Non-pigmented ciliary epithelial cell (primary cell): ENCODE results near the gene CBARP.

Experiments used
- DNase-seq: peaks from one replicate; pipeline ENCODE4 v3.0.0-alpha.2; 2010; ENCODE audit warnings: low read depth

CBARP gene

DNA sequence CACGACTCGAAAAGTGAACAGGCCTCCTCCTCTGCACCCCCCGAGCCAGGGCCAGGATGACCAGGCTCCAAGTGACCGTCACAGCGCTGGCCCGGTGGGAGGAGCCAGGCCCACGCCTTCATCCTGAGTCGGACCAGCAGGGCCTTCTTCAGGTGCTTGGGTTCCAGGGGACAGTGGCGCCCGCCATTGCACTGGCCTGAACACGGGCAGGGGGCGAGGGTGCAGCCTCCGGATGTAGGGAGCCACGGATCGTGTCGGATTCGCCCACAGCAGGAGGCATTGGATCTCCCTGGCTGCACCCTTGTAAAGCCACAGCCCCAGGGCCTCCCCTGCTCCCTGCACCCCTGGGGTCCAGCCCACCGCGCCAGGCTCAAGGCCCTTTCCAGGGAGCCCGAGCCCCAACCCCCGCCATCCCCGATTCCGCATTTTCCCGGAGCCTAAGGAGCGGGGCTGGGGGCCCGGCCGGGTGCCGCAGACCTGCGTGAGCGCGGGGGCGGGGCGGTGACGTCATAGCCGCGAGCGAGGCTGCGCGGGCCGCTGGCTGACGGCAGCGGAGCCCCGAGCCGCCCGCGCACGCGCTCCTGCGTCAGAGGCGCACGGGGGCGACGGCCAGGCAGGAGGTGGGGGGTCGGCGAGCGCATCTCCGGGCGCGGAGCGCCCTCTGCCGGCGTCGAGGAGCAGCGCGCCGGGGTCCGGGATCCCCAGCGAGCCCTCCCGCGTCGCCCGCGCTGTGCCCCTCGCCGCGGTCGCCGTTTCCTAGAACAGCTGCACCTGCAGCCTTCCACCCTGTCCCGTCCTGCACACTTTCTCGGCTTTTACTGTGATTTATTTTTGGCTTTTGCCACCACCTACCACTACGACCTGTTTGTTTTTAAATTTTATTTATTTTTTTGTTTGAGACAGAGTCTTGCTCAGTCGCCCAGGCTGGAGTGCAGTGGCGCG lies 2.3 kb upstream of the CBARP start:
- no peak for DNase-seq

DNA sequence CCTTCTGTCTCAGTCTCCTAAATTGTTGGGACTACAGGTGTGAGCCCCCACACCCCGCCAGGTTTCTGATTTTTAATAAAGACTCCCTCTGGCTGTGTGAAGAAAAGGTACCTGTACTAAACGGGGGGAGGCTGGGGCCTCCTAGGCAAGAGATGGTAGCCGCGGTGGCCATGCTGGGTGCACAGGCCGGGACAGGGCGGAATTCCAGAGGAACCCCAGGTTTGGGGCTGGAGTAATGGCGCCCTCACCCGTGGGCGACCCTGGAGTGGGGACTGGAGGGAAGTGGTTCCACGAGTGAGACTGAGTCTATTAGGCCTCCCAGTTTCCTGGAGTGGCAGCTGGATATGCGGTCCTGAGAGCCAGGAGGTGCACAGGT lies 1.6 kb upstream of the CBARP start:
- no peak for DNase-seq

DNA sequence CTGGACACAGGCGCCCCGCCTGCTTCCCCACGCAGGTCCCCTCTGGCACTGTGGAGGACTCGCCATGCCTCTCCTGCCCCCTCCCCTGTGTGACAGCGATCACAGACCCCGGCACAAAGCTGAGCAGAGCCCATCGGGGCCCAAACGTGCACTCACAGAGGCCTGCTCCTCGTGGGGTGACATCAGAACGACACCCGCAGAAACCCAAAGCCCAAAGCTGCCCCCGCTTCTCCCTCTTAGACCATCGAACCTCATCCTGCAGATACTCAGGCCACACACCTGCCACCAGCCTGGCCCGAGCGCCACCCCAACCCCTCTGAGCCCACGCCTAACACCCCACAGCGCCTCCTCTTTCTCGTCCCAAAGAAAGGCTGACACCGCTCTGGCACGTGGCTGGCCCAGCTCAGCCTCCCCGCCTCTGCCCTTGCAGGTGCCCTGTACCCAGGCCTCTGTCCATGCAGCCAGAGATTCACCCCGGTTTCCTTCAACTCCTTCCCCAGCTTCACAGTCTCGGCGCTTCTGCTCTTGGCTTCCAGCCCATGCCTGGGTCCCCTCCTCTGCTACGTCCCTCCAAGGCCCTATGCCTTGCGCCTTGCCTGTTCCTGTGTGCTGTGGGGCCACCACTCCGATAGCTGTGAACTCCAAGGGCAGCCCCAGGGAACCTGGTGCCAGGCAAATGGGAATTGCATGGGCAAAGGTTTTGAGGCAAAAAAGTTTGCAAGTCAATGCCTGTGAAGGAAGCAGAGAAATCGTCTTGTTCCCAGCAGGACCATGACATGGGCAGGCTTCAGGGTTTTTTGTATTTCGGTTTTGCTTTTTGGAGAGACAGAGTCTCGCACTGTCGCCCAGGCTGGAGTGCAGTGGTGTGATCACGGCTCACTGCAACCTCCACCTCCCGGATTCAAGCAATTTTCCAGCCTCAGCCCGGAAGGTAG lies 831 bp upstream of the CBARP start:
- no peak for DNase-seq

DNA sequence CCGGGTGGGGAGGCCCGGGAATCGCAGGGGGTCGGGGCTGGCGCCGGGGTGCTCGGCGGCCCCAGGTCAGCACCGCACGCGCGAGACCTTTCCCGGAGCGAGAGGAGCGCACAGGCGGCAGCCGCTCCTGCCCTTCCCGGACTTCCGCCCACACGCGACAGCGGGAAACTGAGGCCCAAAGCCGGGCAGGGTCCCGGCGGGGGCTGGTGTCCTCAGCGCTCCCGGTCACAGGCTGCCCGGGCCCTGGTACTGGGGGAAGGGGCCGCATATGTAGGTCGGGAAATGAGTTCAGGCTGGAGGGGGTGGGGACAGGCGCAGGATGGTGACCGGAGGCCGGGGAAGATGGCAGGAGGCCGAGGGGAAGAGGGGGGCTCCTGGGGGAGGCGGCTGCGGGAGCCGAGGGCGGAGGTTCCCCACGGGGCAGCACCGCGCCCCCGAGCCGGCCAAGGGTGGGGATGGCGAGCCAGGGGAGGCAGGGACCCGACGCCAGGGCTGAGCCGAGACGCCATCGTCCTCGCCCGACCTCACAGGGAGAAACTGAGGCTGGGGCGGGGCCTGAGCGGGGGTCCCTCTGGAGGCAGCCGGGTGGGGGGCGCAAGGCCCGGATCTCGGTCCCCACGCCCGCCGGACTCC lies 662 bp downstream of the CBARP start:
- no peak for DNase-seq

GRCh38 chr19:1236576-1236975 lies 1.2 kb downstream of the CBARP start:
- DNase-seq: no peak

- DNase-seq: no peak
These were observed 1.9 kb downstream of the CBARP start for GRCh38 chr19:1235625-1236538.

DNA sequence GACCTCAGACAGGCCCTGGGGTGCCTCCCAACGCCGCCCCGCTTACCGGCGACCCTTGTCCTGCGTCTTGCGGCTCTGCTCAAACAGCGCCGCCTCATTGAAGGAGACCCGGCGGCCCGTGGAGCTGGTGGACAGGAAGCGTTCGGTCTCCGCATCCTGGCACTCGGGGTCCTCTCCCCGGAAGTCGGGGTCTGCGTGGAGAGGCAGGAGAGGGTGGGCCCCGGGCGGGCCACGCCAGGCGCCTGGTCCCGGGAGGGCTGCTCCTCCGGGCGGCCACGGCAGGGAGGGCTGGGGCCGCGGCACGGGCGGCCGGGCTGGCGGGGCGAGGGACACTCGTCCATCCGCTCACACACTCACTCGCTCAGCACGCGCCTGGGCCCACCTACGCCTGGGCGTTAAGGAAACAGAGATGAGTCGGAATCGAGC lies 2.8 kb downstream of the CBARP start:
- no peak for DNase-seq

GRCh38 chr19:1234051-1234954 lies 3.5 kb downstream of the CBARP start:
- no peak for DNase-seq

GRCh38 chr19:1233115-1233667 lies 4.6 kb downstream of the CBARP start:
- DNase-seq: no peak

- no peak for DNase-seq
These were observed 5.1 kb downstream of the CBARP start for GRCh38 chr19:1232652-1233072.

GRCh38 chr19:1231729-1232637 lies 5.8 kb downstream of the CBARP start:
- DNase-seq: no peak

- no peak for DNase-seq
These were observed 6.9 kb downstream of the CBARP start for GRCh38 chr19:1230783-1231489.

- DNase-seq: no peak
These were observed 7.7 kb downstream of the CBARP start for GRCh38 chr19:1229924-1230782.

- no peak for DNase-seq
These were observed 8.5 kb downstream of the CBARP start for GRCh38 chr19:1229056-1229923.

DNA sequence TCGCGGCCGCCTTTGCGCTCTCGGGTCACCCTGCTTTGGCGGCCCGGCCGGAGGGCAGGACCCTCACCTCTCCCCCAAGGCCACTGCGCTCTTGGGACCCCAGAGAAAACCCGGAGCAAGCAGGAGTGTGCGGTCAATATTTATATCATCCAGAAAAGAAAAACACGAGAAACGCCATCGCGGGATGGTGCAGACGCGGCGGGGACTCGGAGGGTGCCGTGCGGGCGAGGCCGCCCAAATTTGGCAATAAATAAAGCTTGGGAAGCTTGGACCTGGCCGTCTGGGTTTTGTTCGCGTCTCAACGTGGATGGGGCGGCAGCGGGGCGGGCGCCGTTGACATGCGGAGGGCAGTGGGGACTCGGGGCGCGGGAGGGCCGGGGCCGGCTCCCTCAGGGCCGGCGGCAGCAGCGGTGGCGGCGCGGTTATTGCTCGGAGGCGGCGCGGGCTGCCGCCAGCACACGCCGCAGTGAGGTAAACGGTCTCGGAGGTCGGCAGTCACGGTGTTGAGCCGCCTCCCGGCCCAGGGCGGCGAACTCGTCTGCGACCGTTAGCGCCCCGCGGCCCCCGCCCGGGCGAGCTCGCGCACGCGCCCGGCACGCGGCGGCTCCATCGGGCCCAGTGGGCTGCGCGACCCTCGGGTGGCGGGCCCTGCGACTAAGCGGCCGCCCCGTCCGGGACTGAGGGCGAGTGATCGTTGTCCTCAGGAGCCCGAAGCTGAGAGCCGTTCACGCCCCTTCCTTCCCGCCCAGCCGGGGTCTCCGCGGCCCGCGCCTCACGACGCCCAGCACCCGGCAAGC lies 9.4 kb downstream of the CBARP start:
- DNase-seq: no peak
